HS-5 (cell line): ENCODE measurements around the gene ANKRD44.

Experiments used
- DNase-seq: peaks from one replicate; pipeline ENCODE4 v3.0.0-alpha.2; 2012; ENCODE audit warnings: low read depth

The ANKRD44 gene

DNA sequence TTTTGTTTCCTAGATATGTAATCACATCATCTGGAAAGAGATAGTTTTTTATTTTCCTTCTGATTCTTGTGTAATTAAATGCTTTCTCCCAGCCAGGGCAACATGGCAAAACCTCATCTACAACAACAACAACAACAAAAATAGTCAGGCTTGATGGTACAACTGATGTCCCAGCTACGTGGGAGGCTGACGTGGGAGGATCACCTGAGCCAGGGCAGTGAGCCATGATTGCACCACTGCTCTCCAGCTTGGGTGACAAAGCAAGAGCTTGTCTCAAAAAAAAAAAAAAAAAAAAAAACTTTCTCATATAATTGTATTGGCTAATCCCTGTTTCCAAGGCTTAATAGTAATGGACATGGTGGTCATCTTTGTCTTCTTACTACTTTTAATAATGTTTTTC, 357.6 kb downstream of the ANKRD44 start:
- no peak for DNase-seq

GRCh38 chr2:196951973-196952372, 358.6 kb downstream of the ANKRD44 start:
- DNase-seq = no peak

DNA sequence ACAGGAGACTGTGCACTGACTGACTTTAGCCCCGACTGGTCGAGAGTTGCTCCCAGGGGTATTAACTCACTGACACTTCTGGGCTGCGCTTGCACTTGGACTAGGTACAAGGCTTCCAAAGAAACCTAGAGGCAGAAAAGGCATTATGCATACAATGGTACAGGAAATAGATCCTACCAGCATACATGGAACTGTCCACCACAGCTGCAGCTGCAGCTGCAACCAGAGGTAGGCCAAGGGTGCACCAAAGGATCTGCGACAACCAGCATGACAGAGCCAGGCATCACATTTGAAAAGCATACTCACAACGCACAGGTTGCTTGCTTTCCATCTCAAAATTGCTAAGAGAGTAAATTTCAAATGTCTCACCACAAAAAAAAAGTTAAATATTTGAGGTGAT, 361.5 kb downstream of the ANKRD44 start:
- DNase-seq = no peak

DNA sequence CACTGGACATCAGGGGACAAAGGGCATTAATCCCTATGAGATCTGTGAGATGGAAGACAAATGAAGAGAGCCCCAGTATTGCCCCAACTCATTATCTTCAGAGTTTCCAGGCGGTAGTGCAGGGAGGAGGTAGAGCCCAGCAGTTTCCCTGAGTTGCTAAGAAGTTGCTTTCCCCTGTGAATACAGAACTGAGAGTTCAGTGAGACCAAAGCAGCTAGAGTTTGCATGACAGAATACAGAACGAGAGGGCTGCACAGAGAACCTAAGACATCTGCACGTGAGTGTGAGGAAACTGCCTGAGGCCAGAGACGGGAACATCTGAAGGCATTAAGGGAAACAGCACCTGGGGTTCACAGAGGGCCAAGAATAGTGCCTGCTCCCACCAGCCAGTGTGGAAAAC, 366.0 kb downstream of the ANKRD44 start:
- no peak for DNase-seq

GRCh38 chr2:196941398-196942078, 369.0 kb downstream of the ANKRD44 start:
- no peak for DNase-seq

DNA sequence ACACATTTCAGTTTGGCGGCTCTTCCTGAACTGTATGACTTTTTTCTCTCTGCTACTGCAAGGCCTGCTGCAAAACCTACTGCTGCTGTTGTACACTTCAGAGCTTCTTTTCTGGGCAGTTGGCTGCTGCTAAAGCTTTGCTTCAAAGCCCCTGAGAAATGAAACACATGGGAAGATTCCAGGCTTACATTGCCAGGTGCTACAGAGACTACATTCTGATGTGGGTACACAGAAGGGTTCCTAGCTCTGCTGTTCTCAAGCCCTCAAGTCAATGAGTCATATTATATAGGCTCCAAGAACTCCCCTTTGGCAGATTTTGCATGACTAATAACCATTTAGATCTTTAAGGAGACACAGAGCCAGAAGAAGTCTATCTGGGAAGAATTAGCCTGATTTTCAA, 371.2 kb downstream of the ANKRD44 start:
- DNase-seq = peak; percentile 15
